NCI-H82 treated with DMSO at 0.1 percent for 48 hours (cell line): ENCODE data around the gene SYTL5.

ENCODE experiments used
- DNase-seq: peaks from one replicate; lab custom pipeline; 2025; ENCODE audit not compliant: unreplicated experiment; lab: John Stamatoyannopoulos, UW

The SYTL5 gene

DNA sequence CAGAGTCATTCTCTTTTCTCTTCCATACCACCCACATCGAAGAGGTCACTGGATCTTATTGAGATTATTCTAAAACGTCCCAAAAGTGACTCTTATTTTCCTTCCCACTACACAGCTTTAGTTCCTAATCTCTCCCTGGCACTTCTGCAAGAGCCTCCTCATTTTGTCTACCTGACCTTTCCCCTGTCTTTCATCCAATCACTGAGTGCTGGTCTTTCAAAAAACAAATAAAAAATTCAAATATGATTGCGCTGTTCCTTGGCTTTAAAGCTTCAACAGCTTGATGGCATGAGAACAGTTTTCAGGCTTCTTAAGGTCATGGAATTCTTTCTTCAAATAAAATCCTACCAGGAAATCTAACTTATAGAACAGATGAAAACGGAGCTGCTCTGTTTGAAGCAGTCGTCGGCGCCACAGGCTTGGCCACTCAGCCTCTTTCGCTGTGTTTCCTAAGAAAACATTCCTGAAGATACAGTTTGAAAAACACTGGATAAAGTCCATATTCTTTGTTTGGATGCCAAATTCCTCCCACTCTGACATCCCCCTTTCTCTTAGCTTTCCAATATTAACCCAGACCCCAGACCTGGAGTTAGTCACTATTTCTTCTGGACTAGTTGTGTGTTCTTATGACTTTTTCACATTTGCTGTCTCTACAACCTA is 12.5 kb downstream of the SYTL5 start:
- no peak for DNase-seq

GRCh38 chrX:38028300-38028699 is 21.9 kb downstream of the SYTL5 start:
- no peak for DNase-seq

- DNase-seq, result no peak
Observed at GRCh38 chrX:38036466-38036865, 30.1 kb downstream of the SYTL5 start.

DNA sequence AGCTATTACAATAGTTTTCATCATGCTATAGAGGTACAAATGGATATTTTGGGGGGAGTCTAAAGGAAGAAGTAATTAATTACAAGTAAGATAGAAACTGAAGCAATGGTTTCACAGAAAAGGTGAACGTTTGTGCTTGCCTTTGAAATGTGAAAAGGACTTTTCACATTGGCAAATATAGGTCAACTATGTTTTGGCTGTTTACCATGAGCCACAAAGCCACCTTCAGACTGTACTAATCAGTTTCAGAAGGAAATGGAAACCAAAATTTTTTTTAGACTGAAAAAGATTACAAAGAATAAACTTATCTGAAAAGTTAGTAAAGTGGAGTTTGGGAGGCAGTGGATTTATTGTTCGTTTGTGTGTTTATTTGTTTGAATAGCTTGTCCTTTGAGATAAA is 32.1 kb downstream of the SYTL5 start:
- no peak for DNase-seq

GRCh38 chrX:38041237-38041636 is 34.9 kb downstream of the SYTL5 start:
- peak; percentile 84 for DNase-seq

GRCh38 chrX:38044701-38045100 is 38.3 kb downstream of the SYTL5 start:
- DNase-seq, result no peak

DNA sequence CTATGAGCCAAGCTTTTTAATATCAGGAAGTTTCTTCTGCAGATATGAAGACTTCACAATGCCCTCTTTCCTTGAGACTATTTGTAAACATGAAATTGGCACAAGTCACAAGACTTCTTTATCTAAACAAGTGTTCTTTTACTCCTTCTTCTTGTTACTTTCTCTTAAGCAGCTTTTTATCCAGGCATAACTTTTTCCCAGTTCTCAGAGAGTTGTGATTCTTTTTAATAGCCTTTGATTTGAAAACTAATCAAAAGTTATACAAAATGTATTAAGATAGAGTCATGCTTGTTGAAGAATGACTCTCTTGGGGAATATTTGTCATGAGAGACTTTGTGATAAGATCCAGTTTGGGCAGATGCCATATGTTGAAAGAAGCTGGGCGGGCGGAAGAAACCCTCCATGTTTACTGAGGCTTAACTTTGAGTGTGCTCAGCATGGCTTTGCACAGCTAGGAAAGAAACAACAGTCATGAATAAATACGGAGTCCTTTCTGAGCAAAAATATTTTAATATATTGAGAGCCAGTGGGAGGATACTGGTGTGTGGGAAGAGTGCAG is 39.3 kb downstream of the SYTL5 start:
- no peak for DNase-seq

DNA sequence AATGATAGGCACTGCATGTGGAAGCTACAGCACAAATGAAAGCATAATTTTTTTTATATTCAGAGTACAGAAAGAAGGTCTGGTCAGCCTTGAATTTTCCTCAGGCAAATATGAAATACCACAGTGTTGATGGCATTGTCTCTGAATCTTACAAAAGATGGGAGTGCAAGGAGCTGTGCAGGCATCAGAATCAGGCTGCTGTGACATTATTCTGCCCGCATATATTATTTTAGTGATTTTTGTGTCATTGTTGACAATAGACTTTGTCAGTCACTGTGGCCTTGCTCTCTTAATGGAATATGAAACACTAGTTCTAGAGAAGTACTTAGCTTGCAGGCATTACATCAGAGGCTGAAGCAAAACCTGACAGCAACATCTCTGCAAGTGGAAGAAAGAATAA is 42.5 kb downstream of the SYTL5 start:
- no peak for DNase-seq

- no peak for DNase-seq
Observed at GRCh38 chrX:38050806-38051205, 44.5 kb downstream of the SYTL5 start.

GRCh38 chrX:38052096-38052495 is 45.7 kb downstream of the SYTL5 start:
- DNase-seq, result no peak

DNA sequence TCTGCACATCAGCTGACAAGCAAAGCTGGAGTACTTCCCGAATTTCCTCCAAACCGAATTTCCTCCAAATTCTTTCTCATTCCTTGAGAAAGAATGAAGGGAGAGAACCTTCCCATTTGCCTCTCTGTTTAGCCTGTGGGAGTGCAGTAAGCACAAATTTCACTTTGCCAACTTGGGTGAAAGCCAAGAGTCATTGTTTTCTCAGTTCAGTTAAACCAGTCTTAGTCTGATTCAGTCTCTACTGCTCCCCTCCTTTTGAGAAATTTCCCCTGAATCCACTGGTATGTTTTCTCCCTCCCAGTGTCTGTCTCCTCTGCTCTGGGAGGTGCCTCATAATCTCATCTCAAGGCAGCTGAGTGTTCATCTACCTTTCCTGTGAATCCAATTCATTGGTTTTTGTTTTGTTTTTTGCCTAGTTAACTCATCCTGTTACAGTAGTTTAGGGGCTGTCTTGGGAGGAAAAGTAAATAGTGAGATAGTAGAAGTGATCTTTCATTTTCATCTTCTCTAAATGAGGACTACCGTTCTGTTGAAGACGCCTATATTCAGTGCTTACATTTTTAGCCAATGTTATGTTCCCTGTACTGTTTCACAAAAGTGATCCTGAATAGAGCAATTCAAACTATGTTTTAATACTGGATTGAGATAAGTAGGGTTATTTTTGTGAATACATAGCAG is 49.0 kb downstream of the SYTL5 start:
- no peak for DNase-seq

GRCh38 chrX:38060331-38060878 is 54.1 kb downstream of the SYTL5 start:
- no peak for DNase-seq

GRCh38 chrX:38061335-38061734 is 55.0 kb downstream of the SYTL5 start:
- no peak for DNase-seq

DNA sequence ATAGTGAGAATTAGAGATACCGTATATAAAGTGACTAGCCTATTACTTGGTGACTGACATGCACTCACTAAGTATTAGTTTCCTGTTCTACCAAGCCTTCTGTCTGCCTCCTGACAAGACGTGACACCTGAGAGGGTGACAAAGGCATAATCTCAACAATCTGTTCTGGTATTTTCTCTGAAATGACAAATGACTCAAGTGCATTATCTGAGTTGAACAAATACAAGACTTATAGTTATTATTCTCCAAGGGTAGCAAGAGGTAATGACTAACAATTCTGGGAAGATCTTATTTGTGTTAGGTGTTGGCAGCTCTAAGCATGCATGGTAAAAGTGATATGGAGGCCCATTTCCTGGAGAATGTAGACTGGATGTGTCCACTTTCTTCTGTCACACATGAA is 60.6 kb downstream of the SYTL5 start:
- DNase-seq, result no peak

GRCh38 chrX:38069273-38069672 is 62.9 kb downstream of the SYTL5 start:
- no peak for DNase-seq

- no peak for DNase-seq
Observed at GRCh38 chrX:38069991-38070390, 63.6 kb downstream of the SYTL5 start.

- no peak for DNase-seq
Observed at GRCh38 chrX:38079463-38079862, 73.1 kb downstream of the SYTL5 start.

DNA sequence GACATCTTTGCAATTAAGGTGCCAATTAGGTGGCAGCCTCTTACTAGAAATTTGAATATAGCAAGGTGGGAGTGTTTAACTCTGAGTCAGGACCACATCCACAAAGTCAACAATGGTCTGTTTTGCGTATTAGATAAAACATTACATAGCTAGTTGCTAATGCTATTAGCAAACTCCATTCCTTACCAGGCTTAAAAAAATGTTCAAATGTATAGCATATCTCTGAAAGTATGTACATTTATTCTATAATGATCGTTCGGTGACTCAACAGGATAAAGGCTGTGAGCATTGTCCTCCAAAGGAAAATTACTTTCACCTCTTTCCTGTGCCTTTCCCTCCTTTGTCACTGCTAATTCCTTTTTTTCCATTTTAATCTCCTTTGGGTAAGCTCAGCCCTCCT is 74.5 kb downstream of the SYTL5 start:
- peak; percentile 0 for DNase-seq

GRCh38 chrX:38081909-38082308 is 75.6 kb downstream of the SYTL5 start:
- no peak for DNase-seq

- DNase-seq, result no peak
Observed at GRCh38 chrX:38082309-38082708, 76.0 kb downstream of the SYTL5 start.

GRCh38 chrX:38085813-38086212 is 79.5 kb downstream of the SYTL5 start:
- DNase-seq, result no peak

- no peak for DNase-seq
Observed at GRCh38 chrX:38086451-38087215, 80.3 kb downstream of the SYTL5 start.
